Osteocyte (in vitro differentiated cells): ENCODE results near the gene NCAPH2. TPM values are rescaled to one million over a fixed set of nuclear protein-coding genes. Genes with fewer than 3 reads are reported as not detected.

Experiments used
- DNase-seq: peaks from one replicate; pipeline ENCODE4 v3.0.0; 2021; ENCODE audit warnings: mixed read lengths; ENCODE audit not compliant: unreplicated experiment; ENCODE audit errors: extremely low spot score
- H3K27ac Mint-ChIP-seq: one replicate; pipeline ENCODE4 v1.8.0; 2021; ENCODE audit warnings: mild to moderate bottlenecking, mixed read lengths; ENCODE audit not compliant: unreplicated experiment
- H3K27me3 Mint-ChIP-seq: one replicate; pipeline ENCODE4 v1.8.0; 2021; ENCODE audit warnings: mixed read lengths; ENCODE audit not compliant: unreplicated experiment
- H3K36me3 Mint-ChIP-seq: one replicate; pipeline ENCODE4 v1.8.0; 2021; ENCODE audit warnings: mixed read lengths; ENCODE audit not compliant: unreplicated experiment
- H3K4me1 Mint-ChIP-seq: one replicate; pipeline ENCODE4 v1.8.0; 2021; ENCODE audit warnings: mixed read lengths; ENCODE audit not compliant: unreplicated experiment
- H3K4me3 Mint-ChIP-seq: one replicate; pipeline ENCODE4 v1.8.0; 2021; ENCODE audit warnings: mild to moderate bottlenecking, moderate library complexity, mixed read lengths; ENCODE audit not compliant: unreplicated experiment
- H3K9me3 Mint-ChIP-seq: one replicate; pipeline ENCODE4 v1.8.0; 2021; ENCODE audit warnings: mixed read lengths; ENCODE audit not compliant: unreplicated experiment
- CTCF ChIP-seq: fragments of 200-600 bp; sonication (generic); IDR thresholded peaks from 2 replicates; pipeline ENCODE4 v1.5.0; 2021; ENCODE audit warnings: antibody characterized with exemption, mild to moderate bottlenecking, moderate library complexity
- total RNA-seq: library from RNA; stranded (reverse); gene quantifications from 2 replicates; pipeline ENCODE4 v1.2.1, GENCODE V29; 2021

The NCAPH2 gene
- total RNA-seq, 1 donor from 2014 or later = 47.0 TPM

- Mint-ChIP-seq H3K36me3 (no peaks in the 10 kb centered on the region), H3K27ac (peak within 1 kb of the TSS; percentile 60), H3K4me1 (peaks cover 17% of the 10 kb centered on the region), H3K4me3 (peak within 1 kb of the TSS; percentile 97), H3K9me3 (no peaks in the 10 kb centered on the region), H3K27me3 (peaks cover 30% of the 10 kb centered on the region)
- peak; percentile 98 for TF ChIP-seq CTCF
- peak; percentile 98 for DNase-seq
Measured at GRCh38 chr22:50562523-50563412, 54.7 kb downstream of the NCAPH2 start, which contains the start of gene SYCE3. Gene SYCE3 (minus strand): TSS chr22:50562919. CDS start chr22:50556405, 6,514 bp downstream.

GRCh38 chr22:50563413-50564160 is 55.6 kb downstream of the NCAPH2 start:
- H3K36me3 Mint-ChIP-seq = no peaks in the 10 kb centered on the region
- no peak for DNase-seq
- H3K4me3 Mint-ChIP-seq = peak overlapping the region; percentile 97
- peaks cover 17% of the 10 kb centered on the region for H3K4me1 Mint-ChIP-seq
- H3K9me3 Mint-ChIP-seq = no peaks in the 10 kb centered on the region
- H3K27ac Mint-ChIP-seq = peak overlapping the region; percentile 60
- peaks cover 28% of the 10 kb centered on the region for H3K27me3 Mint-ChIP-seq
- TF ChIP-seq CTCF = no peak

- H3K27ac Mint-ChIP-seq = no peak overlapping the region
- no peak for TF ChIP-seq CTCF
- DNase-seq = no peak
- peaks cover 21% of the 10 kb centered on the region for H3K27me3 Mint-ChIP-seq
- H3K4me1 Mint-ChIP-seq = peaks cover 17% of the 10 kb centered on the region
- no peaks in the 10 kb centered on the region for H3K9me3 Mint-ChIP-seq
- peaks cover 5% of the 10 kb centered on the region for H3K36me3 Mint-ChIP-seq
- no peak overlapping the region for H3K4me3 Mint-ChIP-seq
Measured at GRCh38 chr22:50564289-50564688, 56.3 kb downstream of the NCAPH2 start.

GRCh38 chr22:50567721-50568252 is 59.8 kb downstream of the NCAPH2 start:
- no peak for DNase-seq
- TF ChIP-seq CTCF = no peak
- no peak overlapping the region for H3K27ac Mint-ChIP-seq
- H3K4me3 Mint-ChIP-seq = no peak overlapping the region
- no peaks in the 10 kb centered on the region for H3K27me3 Mint-ChIP-seq
- H3K4me1 Mint-ChIP-seq = peaks cover 11% of the 10 kb centered on the region
- H3K36me3 Mint-ChIP-seq = peaks cover 11% of the 10 kb centered on the region
- no peaks in the 10 kb centered on the region for H3K9me3 Mint-ChIP-seq
